ENCODE results near the gene ZNF789. TPM values are rescaled to one million over a fixed set of nuclear protein-coding genes. Genes with fewer than 3 reads are reported as not detected.

ZNF789 gene
- total and polyA plus RNA-seq, 9 of the 15 experiments (the other 6 are each of a cell fraction or from before 2014, with no cell fraction given): 6.1 to 57.0 (median 24.8) TPM

- TF ChIP-seq ZNF253 (CRISPR knock-in tag; conservative IDR thresholded peaks at IDR 0.05): no peak
- TF ChIP-seq PKNOX1 (IDR thresholded peaks at IDR 0.05): no peak
- TF ChIP-seq JUN (IDR thresholded peaks at IDR 0.05; ENCODE audit: borderline replicate concordance, low read depth, low read length): peak; percentile 51; the same call in 1 of the 2 replicates
- no peak for TF ChIP-seq JUN (CRISPR knock-in tag; IDR thresholded peaks at IDR 0.05; ENCODE audit: borderline replicate concordance)
- TF ChIP-seq CSDE1 (IDR thresholded peaks at IDR 0.05): no peak
- 0 out of 2 replicates have a peak, but pooled peaks have one; percentile 85 for TF ChIP-seq HDAC6 (IDR thresholded peaks at IDR 0.05; ENCODE audit: low read depth, low read length)
- no peak for TF ChIP-seq ZNF778 (CRISPR knock-in tag; IDR thresholded peaks at IDR 0.05)
- TF ChIP-seq NR2C1 (IDR thresholded peaks at IDR 0.05): no peak
- no peak for TF ChIP-seq NR2C1 (tag; IDR thresholded peaks at IDR 0.05)
- TF ChIP-seq SUPT5H (IDR thresholded peaks at IDR 0.05): no peak
- TF ChIP-seq NR0B1 (IDR thresholded peaks at IDR 0.05; ENCODE audit: partially characterized antibody): no peak
- no peak for TF ChIP-seq DPF2 (IDR thresholded peaks at IDR 0.05)
- TF ChIP-seq TEAD4 (IDR thresholded peaks at IDR 0.05; ENCODE audit: low read length): peak; percentile 80
- no peak for TF ChIP-seq TEAD4 (CRISPR knock-in tag; IDR thresholded peaks at IDR 0.05; ENCODE audit: borderline replicate concordance)
- peak; percentile 94 for TF ChIP-seq NFRKB (IDR thresholded peaks at IDR 0.05; ENCODE audit: low read depth)
- 0 out of 2 replicates have a peak, but pooled peaks have one; percentile 36 for TF ChIP-seq ZNF24 (IDR thresholded peaks at IDR 0.05)
- TF ChIP-seq MTA3 (IDR thresholded peaks at IDR 0.05; ENCODE audit: borderline replicate concordance): peak; percentile 94
- TF ChIP-seq KDM5B (IDR thresholded peaks at IDR 0.05; ENCODE audit: insufficient replicate concordance, low read depth, low read length): no peak
- no peak for TF ChIP-seq ETS1 (conservative IDR thresholded peaks at IDR 0.05; ENCODE audit: control insufficient read depth, low read depth, low read length)
- no peak for TF ChIP-seq XRCC5 (IDR thresholded peaks at IDR 0.05; ENCODE audit: low read depth, low read length)
- TF ChIP-seq MCM7 (IDR thresholded peaks at IDR 0.05): no peak
- TF ChIP-seq CREBBP (IDR thresholded peaks at IDR 0.05; ENCODE audit: low read depth, low read length): no peak
- TF ChIP-seq HLTF (IDR thresholded peaks at IDR 0.05): no peak
- TF ChIP-seq ZNF445 (CRISPR knock-in tag; IDR thresholded peaks at IDR 0.05; ENCODE audit: low read depth): 0 out of 2 replicates have a peak, but pooled peaks have one; percentile 39
- no peak for TF ChIP-seq ZSCAN29 (IDR thresholded peaks at IDR 0.05)
- peak; percentile 83 for TF ChIP-seq ZNF134 (CRISPR knock-in tag; conservative IDR thresholded peaks at IDR 0.05)
- peak; percentile 100 for TF ChIP-seq ZNF75A (CRISPR knock-in tag; IDR thresholded peaks at IDR 0.05)
- TF ChIP-seq BRD4 (IDR thresholded peaks at IDR 0.05): no peak
- TF ChIP-seq FOXK2 (conservative IDR thresholded peaks at IDR 0.05 in 1 of 2, IDR thresholded peaks at IDR 0.05 in 1 of 2; ENCODE audit: low read depth in 2 of 2): no peak
- peak; percentile 100 for TF ChIP-seq TRIM28 (IDR thresholded peaks at IDR 0.05)
Measured at GRCh38 chr7:99531354-99531765, 58.7 kb downstream of the ZNF789 start (continued).

Measured in K562 (cell line).